Activated CD8-positive, alpha-beta memory T cell treated with anti-CD3 and anti-CD28 coated beads, Interleukin-2, amount 50 U/mL, for 1 hour (primary cell): ENCODE results near the gene PRMT3.
"Not testable (repeated sequence)": the region's sequence is repeated elsewhere in the genome, so short reads cannot be mapped to it uniquely, and the experiment has no call there.

Source experiments
- DNase-seq: peaks from one replicate; pipeline ENCODE4 v3.0.0-alpha.2; 2020; ENCODE audit errors: extremely low read depth

PRMT3 gene

DNA sequence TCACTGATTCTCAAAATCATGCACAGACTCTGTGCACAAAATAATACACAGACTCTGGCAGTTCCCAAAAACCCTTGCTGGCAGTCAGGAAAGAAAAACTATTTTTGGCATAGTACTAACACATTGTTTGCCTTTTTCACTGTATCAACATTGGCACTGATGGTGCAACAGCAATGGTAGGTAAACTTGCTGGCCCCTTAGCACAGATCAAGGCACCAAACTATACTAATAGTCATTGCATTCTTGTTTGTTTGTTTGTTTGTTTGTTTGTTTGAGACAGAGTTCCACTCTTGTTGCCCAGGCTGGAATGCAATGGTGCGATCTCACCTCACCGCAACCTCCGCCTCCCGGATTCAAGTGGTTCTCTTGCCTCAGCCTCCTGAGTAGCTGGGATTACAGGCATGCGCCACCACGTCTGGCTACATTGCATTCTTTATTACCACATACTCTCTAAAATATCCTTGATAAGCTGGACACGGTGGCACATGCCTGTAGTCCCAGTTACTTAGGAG, 130.9 kb downstream of the PRMT3 start:
- DNase-seq, result no peak

DNA sequence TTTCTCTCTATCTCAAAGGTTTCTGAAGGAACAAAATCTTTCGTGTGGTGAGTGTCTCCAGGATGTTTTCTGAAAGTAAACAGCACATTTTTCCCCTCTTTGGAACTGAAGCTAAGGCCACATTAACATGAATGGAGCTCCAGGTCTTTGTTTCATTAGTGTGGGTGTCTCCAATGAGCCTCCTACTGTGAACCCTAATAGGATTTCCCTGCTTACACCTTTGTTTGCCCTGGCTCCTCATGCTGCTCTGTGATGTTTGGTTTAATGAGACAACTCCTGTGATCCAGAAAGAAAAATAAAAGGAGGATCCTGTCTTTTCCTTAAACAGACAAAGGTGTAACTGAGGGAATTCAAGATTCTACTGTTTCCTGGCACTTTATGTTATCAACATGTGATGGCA, 135.0 kb downstream of the PRMT3 start:
- DNase-seq, result no peak

DNA sequence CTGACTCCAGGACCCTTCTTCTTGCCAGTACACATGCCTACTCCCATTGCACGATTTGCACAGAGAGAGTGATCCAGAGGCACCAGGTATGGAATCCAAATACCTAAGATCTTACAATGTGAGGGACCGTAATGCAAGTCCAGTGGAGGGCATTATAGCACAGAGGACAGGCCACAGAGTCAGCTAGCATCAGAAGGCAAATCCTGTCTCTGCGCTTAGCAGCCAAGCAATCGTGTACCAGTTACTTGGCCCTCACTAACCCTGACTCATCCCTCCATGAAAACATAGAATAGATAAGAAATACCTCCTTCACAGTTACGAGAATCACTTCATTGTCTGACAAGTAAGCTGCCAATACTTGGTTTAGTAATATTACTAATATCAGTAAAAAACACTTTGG, 142.2 kb downstream of the PRMT3 start:
- DNase-seq, result no peak

DNA sequence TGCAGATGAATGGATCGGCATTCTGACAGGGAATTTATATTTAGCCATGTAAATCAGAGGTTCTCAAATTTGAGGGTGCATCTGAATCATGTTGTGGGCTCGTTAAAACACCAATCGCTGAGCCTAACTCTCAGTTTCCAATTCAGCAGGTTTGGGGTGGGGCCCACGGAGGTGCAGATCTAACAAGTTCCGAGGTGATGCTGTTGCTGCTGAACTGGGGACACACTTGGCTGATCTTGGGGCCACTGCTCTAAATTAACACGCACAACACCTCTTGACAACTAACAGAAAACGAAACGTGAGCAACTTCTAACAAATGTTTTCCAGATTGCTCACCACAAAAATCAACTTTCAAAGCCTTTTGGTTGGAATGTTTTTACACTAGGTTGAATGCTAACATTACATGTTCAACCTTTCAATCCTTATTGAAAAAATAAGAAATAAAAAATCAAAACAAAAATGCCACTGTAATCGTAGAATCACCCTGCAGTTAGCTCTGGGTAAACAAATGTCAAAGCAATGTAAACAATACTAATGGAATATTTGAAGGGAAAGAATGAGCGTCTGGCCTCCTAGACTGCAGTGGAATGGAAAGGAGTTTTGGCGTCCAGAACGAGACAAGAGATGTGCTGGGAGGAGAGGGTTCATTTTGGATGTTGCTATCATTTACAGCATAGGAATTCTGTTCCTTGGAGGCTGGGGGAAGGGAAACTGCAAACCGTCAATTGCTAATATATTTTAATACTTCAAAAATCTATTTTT, 143.6 kb downstream of the PRMT3 start:
- DNase-seq, result no peak

DNA sequence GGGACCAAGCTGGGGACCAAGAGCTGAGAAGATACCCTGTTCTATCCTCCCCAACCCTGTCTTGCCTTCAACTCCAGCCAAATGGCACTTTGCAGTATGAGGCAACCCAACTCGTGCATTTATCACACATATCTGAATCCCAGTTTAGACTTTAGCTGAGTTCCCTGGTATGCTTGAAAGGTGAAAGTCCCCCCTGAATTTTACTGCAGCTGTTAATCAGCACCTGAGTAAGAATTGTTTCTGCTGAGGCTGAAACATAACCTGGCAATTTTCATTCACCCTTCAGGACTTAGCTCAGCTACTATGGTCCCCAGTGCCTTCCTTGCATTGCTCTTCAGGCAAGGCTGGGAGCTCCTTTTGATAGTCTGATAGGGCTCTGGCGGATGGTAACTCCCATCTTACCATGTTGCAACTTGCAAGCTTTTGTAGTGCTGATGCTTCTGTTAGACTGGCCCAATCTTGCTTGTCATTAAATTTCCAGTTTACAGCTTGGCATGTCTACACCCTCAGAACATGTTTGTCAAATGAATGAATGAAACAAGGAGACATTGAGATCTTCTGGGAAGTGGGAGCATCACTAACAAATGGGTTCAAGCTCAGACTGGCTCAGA, 147.9 kb downstream of the PRMT3 start:
- no peak for DNase-seq

DNA sequence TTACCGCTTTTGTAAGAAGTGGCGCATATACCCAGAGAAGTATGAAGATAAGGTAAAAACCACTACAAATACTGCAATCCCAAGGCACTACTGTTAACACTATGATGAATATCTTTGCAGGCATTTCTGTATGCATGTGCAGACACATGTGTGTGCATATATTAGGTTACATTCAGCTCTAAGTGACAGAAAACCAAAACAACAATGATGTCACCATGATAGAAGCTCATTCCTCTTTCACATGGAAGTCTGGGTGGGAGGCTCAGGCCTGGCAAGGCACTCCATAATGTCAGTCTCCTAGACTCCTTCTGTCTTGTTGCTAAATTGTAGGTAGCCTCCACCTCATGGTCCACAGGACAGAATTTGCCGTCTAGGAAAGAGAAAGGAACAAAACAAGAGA, 148.8 kb downstream of the PRMT3 start:
- DNase-seq, result no peak

DNA sequence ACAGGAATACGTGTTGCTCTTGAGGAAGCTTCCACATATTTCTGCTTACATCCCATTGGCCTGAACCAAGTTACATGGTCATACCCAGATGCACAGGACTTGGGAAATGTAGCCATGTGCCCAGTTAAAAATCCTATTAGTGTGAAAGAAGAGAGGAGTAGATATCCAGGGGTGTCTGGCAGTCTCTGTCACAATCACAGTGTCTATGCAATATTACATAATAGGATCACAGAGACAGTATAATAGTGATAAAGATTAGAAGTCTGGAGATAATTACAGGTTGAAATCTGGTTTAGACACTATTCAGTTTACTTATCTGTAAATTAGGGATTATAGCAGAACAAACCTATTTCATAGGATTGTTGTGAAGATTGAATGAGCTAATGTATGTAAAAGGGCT, 149.3 kb downstream of the PRMT3 start:
- no peak for DNase-seq

DNA sequence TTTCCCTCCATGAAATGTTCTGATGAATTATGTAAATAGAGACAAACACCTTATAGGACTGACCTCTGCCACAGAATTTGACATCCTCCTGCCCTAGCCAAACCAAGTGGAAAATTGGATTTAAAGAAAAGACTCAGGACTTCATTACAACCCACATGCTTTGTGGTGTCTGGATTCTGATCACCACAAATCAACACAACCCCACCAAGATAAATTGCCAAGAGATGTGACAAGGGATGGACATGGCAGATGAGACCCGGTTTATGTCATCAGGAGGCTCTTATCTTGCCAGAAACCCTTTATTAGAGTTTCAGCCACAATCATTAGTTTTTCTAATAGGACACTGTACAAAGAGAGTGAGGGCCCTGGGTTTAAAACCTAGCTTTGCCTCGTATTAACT, 154.0 kb downstream of the PRMT3 start:
- no peak for DNase-seq

DNA sequence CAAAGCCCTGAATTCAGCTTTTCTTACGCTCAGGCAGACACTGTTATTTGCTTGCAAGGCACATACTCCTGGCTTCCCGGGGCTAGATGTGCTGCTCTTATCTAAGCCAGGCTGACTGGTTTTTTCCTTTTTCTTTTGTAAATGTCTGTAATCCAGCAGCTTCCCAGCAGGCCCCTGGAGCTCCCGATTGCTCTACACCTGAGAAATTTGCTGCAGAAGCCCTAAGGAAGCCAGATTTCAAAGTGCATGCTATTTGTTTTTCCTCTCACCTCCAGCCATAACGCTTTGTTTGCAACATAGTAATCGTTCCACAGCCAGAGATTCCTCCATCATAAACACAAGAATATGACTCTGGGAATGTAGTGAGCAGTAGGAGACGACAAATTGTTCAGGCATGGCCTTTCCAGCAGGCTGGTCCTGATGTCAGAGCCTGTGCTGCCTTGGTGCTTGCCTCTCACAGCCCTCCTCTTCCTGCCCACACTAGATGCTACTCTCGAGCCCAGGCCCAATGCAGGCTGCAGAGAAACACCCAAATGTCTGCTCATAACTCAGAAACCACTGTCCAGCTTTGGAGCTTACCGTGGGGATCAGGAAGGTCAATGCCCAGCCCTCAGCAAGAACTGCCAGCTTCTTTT, 157.2 kb downstream of the PRMT3 start:
- DNase-seq, result no peak

DNA sequence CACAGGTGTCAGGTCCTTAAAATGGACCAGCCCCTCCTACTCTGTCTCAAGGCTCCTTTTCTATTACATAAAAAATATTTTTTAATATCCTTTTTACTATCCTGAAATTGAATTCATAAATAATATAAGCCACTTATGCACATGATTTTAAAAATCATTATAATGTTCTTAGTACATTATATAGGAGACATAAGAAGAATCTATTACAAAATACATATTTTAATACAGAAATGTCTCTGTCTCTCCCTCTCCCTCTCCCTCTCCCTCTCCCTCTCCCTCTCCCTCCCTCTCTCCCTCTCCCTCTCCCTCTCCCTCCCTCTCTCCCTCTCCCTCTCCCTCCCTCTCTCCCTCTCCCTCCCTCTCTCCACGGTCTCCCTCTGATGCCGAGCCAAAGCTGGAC, 159.9 kb downstream of the PRMT3 start:
- no peak for DNase-seq

DNA sequence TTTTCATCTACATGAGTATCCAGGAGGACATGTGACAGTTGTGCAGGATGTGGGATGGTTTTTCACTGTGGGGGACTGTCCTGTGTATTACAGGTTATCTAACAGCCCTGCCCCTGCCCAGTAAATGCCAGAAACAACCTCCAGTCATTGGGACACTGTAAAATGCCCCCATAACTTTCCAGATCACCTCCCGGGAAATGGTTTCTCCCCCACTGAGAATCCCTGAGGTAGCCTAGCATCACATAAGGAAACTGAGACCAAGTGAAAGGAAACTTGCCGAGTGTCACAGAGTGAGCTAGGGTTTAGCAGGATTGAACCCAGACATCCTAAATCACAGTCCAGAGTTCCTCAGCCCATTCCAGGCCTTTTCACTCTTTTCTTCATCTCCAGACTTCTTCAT, 163.6 kb downstream of the PRMT3 start:
- no peak for DNase-seq

DNA sequence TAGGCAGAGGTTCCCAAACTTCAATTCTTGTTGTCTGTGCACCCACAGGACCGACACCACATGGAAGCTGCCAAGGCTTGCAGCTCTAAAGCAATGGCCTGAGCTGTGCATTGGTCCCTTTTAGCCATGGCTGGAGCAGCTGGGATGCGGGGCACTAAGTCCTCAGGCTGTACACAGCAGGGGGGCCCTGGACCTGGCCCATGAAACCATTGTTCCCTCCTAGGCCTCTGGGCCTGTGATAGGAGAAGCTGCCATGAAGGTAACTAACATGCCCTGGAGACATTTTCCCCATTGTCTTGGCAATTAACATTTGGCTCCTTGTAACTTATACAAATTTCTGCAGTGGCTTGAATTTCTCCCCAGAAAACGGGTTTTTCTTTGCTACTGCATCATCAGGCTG, 168.3 kb downstream of the PRMT3 start:
- DNase-seq, result no peak

DNA sequence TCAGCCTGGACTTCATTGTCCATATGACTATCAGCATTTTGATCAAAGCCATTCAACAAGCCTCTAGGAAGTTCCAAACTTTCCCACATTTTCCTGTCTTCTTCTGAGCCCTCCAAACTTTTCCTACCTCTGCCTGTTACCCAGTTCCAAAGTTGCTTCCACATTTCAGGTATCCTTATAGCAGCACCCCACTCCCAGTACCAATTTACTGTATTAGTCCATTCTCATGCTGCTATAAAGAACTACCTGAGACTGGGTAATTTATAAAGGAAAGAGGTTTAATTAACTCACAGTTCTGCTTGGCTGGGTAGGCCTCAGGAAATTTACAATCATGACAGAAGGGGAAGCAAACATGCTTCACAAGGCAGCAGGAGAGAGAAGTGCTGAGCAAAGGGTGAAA, 168.9 kb downstream of the PRMT3 start:
- not testable (repeated sequence) for DNase-seq

DNA sequence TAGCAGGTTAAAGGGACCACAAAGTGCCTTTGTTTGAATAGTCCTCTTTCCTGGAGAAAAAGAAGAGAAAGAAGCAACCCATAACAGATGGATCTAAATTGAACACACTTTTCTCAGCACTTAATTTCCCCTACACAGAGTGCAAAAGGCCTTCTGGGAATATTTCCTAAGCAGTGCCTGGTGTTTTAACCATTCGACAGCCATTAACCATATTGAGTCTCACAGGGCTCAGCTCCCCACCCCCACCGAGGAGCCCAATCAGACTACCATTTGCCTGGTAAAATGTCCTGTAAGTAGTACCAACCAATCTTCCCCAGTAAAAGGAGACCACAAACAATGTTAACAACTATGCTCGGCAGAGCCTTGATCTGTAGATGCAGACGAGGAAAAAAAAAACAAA, 171.2 kb downstream of the PRMT3 start:
- DNase-seq, result no peak
